SK-N-SH treated with all-trans-retinoic acid at 6 μM for 48 hours (cell line): ENCODE results near the gene FBXO3.

Experiments
- ARNTL ChIP-seq: fragments of 450-650 bp; formaldehyde crosslinking; IDR thresholded peaks from 2 replicates; pipeline ENCODE4 v1.5.0; 2020; ENCODE audit warnings: low read depth, mild to moderate bottlenecking, moderate library complexity, borderline replicate concordance
- CREB5 ChIP-seq: fragments of 250-450 bp; sonication (Bioruptor Pico); IDR thresholded peaks from 2 replicates; pipeline ENCODE4 v1.5.1; 2020; ENCODE audit warnings: low read depth, mild to moderate bottlenecking, moderate library complexity
- CSRNP3 ChIP-seq: fragments of 250-450 bp; sonication (Bioruptor Pico); IDR thresholded peaks from 2 replicates; pipeline ENCODE4 v1.5.1; 2021; ENCODE audit warnings: mild to moderate bottlenecking, moderate library complexity
- ESRRG ChIP-seq: fragments of 250-450 bp; sonication (Bioruptor Pico); IDR thresholded peaks from 2 replicates; pipeline ENCODE4 v1.6.1; 2021; ENCODE audit warnings: mild to moderate bottlenecking
- ISL1 ChIP-seq: fragments of 250-450 bp; sonication (Bioruptor Pico); IDR thresholded peaks from 2 replicates; pipeline ENCODE4 v2.1.2; 2022; ENCODE audit warnings: mild to moderate bottlenecking, moderate library complexity
- PATZ1 ChIP-seq: fragments of 250-450 bp; sonication (Bioruptor Pico); IDR thresholded peaks from 2 replicates; pipeline ENCODE4 v1.8.0; 2020; ENCODE audit warnings: mild to moderate bottlenecking, moderate library complexity, borderline replicate concordance
- RARB ChIP-seq: fragments of 250-450 bp; sonication (Bioruptor Pico); IDR thresholded peaks from 2 replicates; pipeline ENCODE4 v1.8.0; 2021; ENCODE audit warnings: mild to moderate bottlenecking, moderate library complexity
- TCF4 ChIP-seq: fragments of 250-450 bp; sonication (Bioruptor Pico); IDR thresholded peaks from 2 replicates; pipeline ENCODE4 v1.8.0; 2021; ENCODE audit warnings: mild to moderate bottlenecking, moderate library complexity, borderline replicate concordance
- ZFP30 ChIP-seq: fragments of 450-650 bp; formaldehyde crosslinking; IDR thresholded peaks from 2 replicates; pipeline ENCODE4 v1.5.0; 2022; ENCODE audit warnings: mild to moderate bottlenecking, moderate library complexity
- ZNF70 ChIP-seq: fragments of 450-650 bp; formaldehyde crosslinking; IDR thresholded peaks from 2 replicates; pipeline ENCODE4 v1.5.0; 2020; ENCODE audit warnings: mild to moderate bottlenecking, moderate library complexity
- ZNF8 ChIP-seq: fragments of 450-650 bp; formaldehyde crosslinking; IDR thresholded peaks from 2 replicates; pipeline ENCODE4 v1.5.0; 2020; ENCODE audit warnings: mild to moderate bottlenecking, moderate library complexity

GRCh38 chr11:33695051-33695566, 79.2 kb downstream of the FBXO3 start:
- TF ChIP-seq ESRRG (no peak), ISL1 (no peak), ARNTL (CRISPR knock-in tag) (no peak), TCF4 (CRISPR knock-in tag) (no peak), ZFP30 (CRISPR knock-in tag) (no peak), CREB5 (no peak), ZNF70 (CRISPR knock-in tag) (no peak), CSRNP3 (CRISPR knock-in tag) (no peak), PATZ1 (CRISPR knock-in tag) (no peak), RARB (CRISPR knock-in tag) (no peak), ZNF8 (CRISPR knock-in tag) (no peak)
